ENCODE data around the gene GPR150.
"Not testable (repeated sequence)": the region's sequence is repeated elsewhere in the genome, so short reads cannot be mapped to it uniquely, and the experiment has no call there.

GPR150 gene

GRCh38 chr5:95627971-95628810 is 8.3 kb downstream of the GPR150 start:
- no peaks in the 10 kb centered on the region for H3K36me3 ChIP-seq (ENCODE audit: control insufficient read depth, insufficient read depth, low read length)
- H3K27me3 ChIP-seq (ENCODE audit: control insufficient read depth, insufficient read depth, low read length), result no peaks in the 10 kb centered on the region
- no peak overlapping the region for H3K4me3 ChIP-seq (ENCODE audit: low read length)
- H3K9ac ChIP-seq (ENCODE audit: low read length), result no peak overlapping the region
- H3K4me1 ChIP-seq (ENCODE audit: control insufficient read depth, insufficient read depth, low read length), result no peaks in the 10 kb centered on the region
- no peaks in the 10 kb centered on the region for H3K9me3 ChIP-seq (ENCODE audit: control insufficient read depth, low read length)

DNA sequence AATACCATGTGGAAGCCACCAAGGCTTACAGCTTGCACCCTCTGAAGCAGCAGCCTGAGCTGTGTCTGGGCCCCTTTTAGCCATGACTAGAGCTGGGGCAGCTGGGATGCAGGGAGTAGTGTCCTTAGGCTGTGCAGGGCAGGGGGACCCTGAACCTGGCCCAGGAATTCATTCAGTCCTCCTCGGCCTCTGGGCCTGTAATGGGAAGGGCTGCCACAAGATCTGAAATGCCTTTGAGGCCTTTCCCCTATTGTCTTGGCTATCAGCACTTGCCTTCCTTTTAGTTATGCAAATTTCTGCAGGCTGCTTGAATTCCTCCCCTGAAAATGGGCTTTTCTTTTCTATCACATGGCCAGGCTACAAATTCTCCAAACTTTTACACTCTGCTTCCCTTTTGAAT is 9.0 kb downstream of the GPR150 start:
- no peak overlapping the region for H3K9ac ChIP-seq (ENCODE audit: low read length)
- H3K4me1 ChIP-seq (ENCODE audit: control insufficient read depth, insufficient read depth, low read length), result no peaks in the 10 kb centered on the region
- no peaks in the 10 kb centered on the region for H3K36me3 ChIP-seq (ENCODE audit: control insufficient read depth, insufficient read depth, low read length)
- H3K4me3 ChIP-seq (ENCODE audit: low read length), result no peak overlapping the region
- no peaks in the 10 kb centered on the region for H3K9me3 ChIP-seq (ENCODE audit: control insufficient read depth, low read length)
- H3K27me3 ChIP-seq (ENCODE audit: control insufficient read depth, insufficient read depth, low read length), result no peaks in the 10 kb centered on the region

GRCh38 chr5:95630394-95630917 is 10.6 kb downstream of the GPR150 start:
- no peaks in the 10 kb centered on the region for H3K27me3 ChIP-seq (ENCODE audit: control insufficient read depth, insufficient read depth, low read length)
- no peak overlapping the region for H3K9ac ChIP-seq (ENCODE audit: low read length)
- no peaks in the 10 kb centered on the region for H3K4me1 ChIP-seq (ENCODE audit: control insufficient read depth, insufficient read depth, low read length)
- H3K4me3 ChIP-seq (ENCODE audit: low read length), result no peak overlapping the region
- no peaks in the 10 kb centered on the region for H3K9me3 ChIP-seq (ENCODE audit: control insufficient read depth, low read length)
- no peaks in the 10 kb centered on the region for H3K36me3 ChIP-seq (ENCODE audit: control insufficient read depth, insufficient read depth, low read length)

DNA sequence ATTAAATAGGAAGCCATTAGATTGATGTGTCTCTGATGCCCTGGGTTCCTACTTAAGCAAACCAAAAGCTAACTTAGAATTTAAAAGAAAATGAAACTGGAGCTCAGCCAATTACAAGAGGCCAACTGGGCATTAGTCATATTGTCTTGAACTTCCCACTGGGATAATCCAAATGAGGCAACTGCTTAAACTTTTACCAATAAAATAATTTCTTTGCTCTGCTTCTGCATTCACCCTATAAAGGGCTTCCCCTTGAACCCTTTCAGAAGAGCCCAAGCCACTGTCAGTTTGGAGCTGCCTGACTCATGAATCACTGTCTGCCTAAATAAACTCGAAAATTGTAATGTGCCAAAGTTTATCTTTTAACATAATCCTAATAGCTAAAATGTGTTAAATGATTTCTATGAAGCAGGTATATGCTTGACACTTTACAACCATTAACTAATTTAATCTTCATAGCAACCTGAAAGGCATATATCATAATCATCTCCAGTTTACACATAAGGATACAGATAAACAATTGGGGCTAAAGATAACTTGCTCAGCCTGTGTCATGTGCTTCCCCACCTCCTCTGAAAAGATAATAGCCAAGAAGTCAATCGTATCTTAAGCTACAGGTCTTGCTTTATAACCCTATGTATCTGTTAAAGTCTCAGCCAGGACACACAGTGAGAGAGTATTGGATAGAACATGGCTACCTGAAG is 11.5 kb downstream of the GPR150 start:
- Histone ChIP-seq H3K9me3 (ENCODE audit: control insufficient read depth, low read length) (no peaks in the 10 kb centered on the region), H3K4me3 (ENCODE audit: low read length) (no peak overlapping the region)

GRCh38 chr5:95631991-95632675 is 12.2 kb downstream of the GPR150 start:
- H3K36me3 ChIP-seq (ENCODE audit: control insufficient read depth, insufficient read depth, low read length), result no peaks in the 10 kb centered on the region
- H3K4me3 ChIP-seq (ENCODE audit: low read length), result no peak overlapping the region
- no peak overlapping the region for H3K9ac ChIP-seq (ENCODE audit: low read length)
- no peaks in the 10 kb centered on the region for H3K4me1 ChIP-seq (ENCODE audit: control insufficient read depth, insufficient read depth, low read length)
- no peaks in the 10 kb centered on the region for H3K9me3 ChIP-seq (ENCODE audit: control insufficient read depth, low read length)
- H3K27me3 ChIP-seq (ENCODE audit: control insufficient read depth, insufficient read depth, low read length), result no peaks in the 10 kb centered on the region

More for the DNA sequence above, 11.5 kb downstream of the GPR150 start:
- Histone ChIP-seq H3K27me3 (ENCODE audit: control insufficient read depth, insufficient read depth, low read length) (no peaks in the 10 kb centered on the region), H3K9ac (ENCODE audit: low read length) (no peak overlapping the region), H3K4me1 (ENCODE audit: control insufficient read depth, insufficient read depth, low read length) (no peaks in the 10 kb centered on the region), H3K36me3 (ENCODE audit: control insufficient read depth, insufficient read depth, low read length) (no peaks in the 10 kb centered on the region)

GRCh38 chr5:95632942-95633341 is 13.1 kb downstream of the GPR150 start:
- H3K9ac ChIP-seq (ENCODE audit: low read length); H3K36me3 ChIP-seq (ENCODE audit: control insufficient read depth, insufficient read depth, low read length); H3K9me3 ChIP-seq (ENCODE audit: control insufficient read depth, low read length); H3K27me3 ChIP-seq (ENCODE audit: control insufficient read depth, insufficient read depth, low read length); H3K4me3 ChIP-seq (ENCODE audit: low read length); H3K4me1 ChIP-seq (ENCODE audit: control insufficient read depth, insufficient read depth, low read length): not testable (repeated sequence)

DNA sequence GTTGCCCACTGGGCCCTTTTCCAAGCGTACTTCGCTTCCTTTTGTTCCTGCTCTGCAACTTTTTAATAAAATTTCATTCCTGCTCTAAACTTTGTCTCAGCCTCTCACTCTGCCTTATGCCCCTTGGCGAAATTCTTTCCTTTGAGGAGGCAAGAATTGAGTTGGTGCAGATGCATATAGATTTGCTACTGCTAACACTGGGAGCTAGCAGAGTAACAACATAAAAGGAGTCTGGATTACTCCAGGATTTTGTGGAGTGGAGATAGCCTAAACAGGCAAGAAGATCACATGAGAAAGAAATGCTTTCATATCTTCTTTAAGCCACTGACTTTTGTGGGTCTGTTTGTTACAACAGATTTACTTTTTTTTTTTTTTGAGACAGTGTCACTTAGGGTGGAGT is 13.8 kb downstream of the GPR150 start:
- Histone ChIP-seq H3K27me3 (ENCODE audit: control insufficient read depth, insufficient read depth, low read length) (no peaks in the 10 kb centered on the region), H3K9ac (ENCODE audit: low read length) (no peak overlapping the region), H3K36me3 (ENCODE audit: control insufficient read depth, insufficient read depth, low read length) (no peaks in the 10 kb centered on the region), H3K4me3 (ENCODE audit: low read length) (no peak overlapping the region), H3K4me1 (ENCODE audit: control insufficient read depth, insufficient read depth, low read length) (no peaks in the 10 kb centered on the region), H3K9me3 (ENCODE audit: control insufficient read depth, low read length) (no peaks in the 10 kb centered on the region)

DNA sequence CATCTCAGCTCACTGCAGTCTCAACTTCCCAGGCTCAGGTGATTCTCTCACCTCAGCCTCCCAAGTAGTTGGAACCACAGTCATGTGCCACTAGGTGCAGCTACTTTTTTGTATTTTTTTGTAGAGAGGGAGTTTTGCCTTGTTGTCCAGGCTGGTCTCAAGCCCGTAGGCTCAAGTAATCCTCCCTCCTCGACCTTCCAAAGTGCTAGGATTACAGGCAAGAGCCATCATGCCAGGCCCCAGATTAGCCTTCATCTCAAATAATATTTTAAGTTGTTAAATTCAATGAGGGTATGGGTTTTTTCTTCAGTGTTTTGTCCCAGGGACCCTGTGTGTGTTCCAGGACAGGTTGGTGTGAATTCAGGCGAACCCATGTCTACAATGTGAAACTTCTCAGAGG is 14.2 kb downstream of the GPR150 start:
- H3K9me3 ChIP-seq (ENCODE audit: control insufficient read depth, low read length), result no peaks in the 10 kb centered on the region
- no peaks in the 10 kb centered on the region for H3K4me1 ChIP-seq (ENCODE audit: control insufficient read depth, insufficient read depth, low read length)
- no peaks in the 10 kb centered on the region for H3K27me3 ChIP-seq (ENCODE audit: control insufficient read depth, insufficient read depth, low read length)
- no peak overlapping the region for H3K4me3 ChIP-seq (ENCODE audit: low read length)
- no peaks in the 10 kb centered on the region for H3K36me3 ChIP-seq (ENCODE audit: control insufficient read depth, insufficient read depth, low read length)
- no peak overlapping the region for H3K9ac ChIP-seq (ENCODE audit: low read length)

DNA sequence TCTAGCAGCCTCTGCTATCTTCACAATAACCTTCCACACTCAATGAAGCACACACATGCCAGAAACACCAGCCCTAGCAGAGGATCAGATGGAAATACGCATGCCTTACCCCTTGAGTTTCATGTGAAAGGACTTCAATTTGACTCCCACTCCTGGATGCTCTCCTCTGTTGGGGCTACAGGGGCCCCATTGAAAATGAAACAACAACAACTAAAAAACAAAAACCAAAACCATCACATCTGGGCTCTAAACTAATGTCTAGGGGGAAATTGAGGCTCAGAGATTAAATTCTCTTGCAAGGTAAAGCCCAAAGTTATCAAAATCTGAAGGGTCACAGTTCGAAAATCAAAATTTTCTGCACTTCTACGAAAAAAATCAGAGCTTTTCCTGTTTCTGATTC is 18.7 kb downstream of the GPR150 start:
- Histone ChIP-seq H3K9ac (ENCODE audit: low read length) (no peak overlapping the region), H3K27me3 (ENCODE audit: control insufficient read depth, insufficient read depth, low read length) (no peaks in the 10 kb centered on the region), H3K9me3 (ENCODE audit: control insufficient read depth, low read length) (no peaks in the 10 kb centered on the region), H3K36me3 (ENCODE audit: control insufficient read depth, insufficient read depth, low read length) (no peaks in the 10 kb centered on the region), H3K4me3 (ENCODE audit: low read length) (no peak overlapping the region), H3K4me1 (ENCODE audit: control insufficient read depth, insufficient read depth, low read length) (peaks cover 9% of the 10 kb centered on the region)

DNA sequence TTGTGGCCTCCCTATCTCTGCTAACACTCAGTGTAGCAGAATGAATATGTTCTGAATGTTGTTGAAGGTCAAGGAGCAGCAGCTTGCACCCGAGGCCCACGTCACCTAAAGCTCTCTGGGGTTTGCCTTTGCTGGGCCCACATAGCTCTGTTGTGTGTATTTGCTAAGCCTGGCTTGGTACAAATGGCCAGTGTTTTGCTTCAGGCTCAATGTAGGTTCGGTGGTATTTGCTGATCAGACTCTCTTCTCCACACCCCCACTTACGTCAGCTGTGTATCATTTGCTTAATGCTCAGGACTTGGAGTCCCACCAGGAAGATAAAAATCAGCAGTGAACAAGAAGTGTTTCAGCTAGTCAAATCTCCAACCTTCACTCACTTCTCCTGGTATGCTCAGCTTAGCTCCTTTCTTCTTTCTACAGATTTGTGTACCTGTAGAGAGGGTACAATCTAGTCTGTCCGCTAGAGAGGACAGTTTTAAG is 21.9 kb downstream of the GPR150 start:
- Histone ChIP-seq H3K36me3 (ENCODE audit: control insufficient read depth, insufficient read depth, low read length) (no peaks in the 10 kb centered on the region), H3K9ac (ENCODE audit: low read length) (no peak overlapping the region), H3K4me1 (ENCODE audit: control insufficient read depth, insufficient read depth, low read length) (peaks cover 9% of the 10 kb centered on the region), H3K9me3 (ENCODE audit: control insufficient read depth, low read length) (no peaks in the 10 kb centered on the region), H3K27me3 (ENCODE audit: control insufficient read depth, insufficient read depth, low read length) (no peaks in the 10 kb centered on the region), H3K4me3 (ENCODE audit: low read length) (no peak overlapping the region)

DNA sequence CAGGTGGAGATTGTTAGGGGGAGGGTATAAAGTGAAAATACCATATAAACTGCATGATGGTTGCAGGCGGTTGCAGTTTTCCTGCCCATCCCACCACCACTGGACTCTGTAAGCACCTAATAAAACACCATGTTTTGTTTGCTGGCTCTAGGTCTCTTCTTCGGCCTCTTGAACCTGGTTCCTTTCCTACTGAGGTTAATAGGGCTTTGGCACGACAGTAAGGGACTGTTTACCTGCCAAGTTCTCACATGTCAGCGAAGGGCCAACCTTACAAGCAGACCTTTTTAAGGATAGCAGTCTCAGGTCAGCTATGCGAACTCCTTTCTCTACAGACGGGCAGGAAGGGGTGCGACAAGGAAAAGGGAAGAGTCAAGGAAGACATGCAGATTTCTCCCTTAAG is 23.3 kb downstream of the GPR150 start:
- peaks cover 9% of the 10 kb centered on the region for H3K4me1 ChIP-seq (ENCODE audit: control insufficient read depth, insufficient read depth, low read length)
- H3K9ac ChIP-seq (ENCODE audit: low read length), result no peak overlapping the region
- H3K4me3 ChIP-seq (ENCODE audit: low read length), result no peak overlapping the region
- no peaks in the 10 kb centered on the region for H3K36me3 ChIP-seq (ENCODE audit: control insufficient read depth, insufficient read depth, low read length)
- no peaks in the 10 kb centered on the region for H3K27me3 ChIP-seq (ENCODE audit: control insufficient read depth, insufficient read depth, low read length)
- H3K9me3 ChIP-seq (ENCODE audit: control insufficient read depth, low read length), result no peaks in the 10 kb centered on the region
